HL-60 (cell line): ENCODE measurements around the gene DPPA4.
"Not testable (repeated sequence)": the region's sequence is repeated elsewhere in the genome, so short reads cannot be mapped to it uniquely, and the experiment has no call there.

ENCODE experiments used
- DNase-seq, 2 experiments: peaks; one replicate each; pipeline ENCODE4 v3.0.0-alpha.2; 2010 to 2020; ENCODE audit warnings: low read depth in 1 of 2, low spot score in 1 of 2
- H3K27ac ChIP-seq: fragments of 250-450 bp; sonication (Bioruptor Pico); replicated peaks from 2 replicates; pipeline ENCODE4 v1.5.1; 2020; ENCODE audit warnings: mild to moderate bottlenecking, moderate library complexity
- H3K27me3 ChIP-seq: fragments of 250-450 bp; sonication (Bioruptor Pico); 2 replicates; pipeline ENCODE4 v1.5.1; 2021; ENCODE audit warnings: mild to moderate bottlenecking, moderate library complexity; ENCODE audit not compliant: insufficient read depth, poor library complexity, severe bottlenecking
- H3K4me3 ChIP-seq: replicated peaks from 2 replicates; pipeline ENCODE4 v1.5.1; 2011; ENCODE audit warnings: mild to moderate bottlenecking, control low read depth, low read length; ENCODE audit not compliant: insufficient read depth
- GABPA ChIP-seq: IDR thresholded peaks from 2 replicates; pipeline ENCODE4 v1.6.1; 2012; ENCODE audit warnings: low read depth
- POLR2AphosphoS5 ChIP-seq: IDR thresholded peaks from 2 replicates; pipeline ENCODE4 v1.6.1; 2012; ENCODE audit warnings: low read depth
- REST ChIP-seq: IDR thresholded peaks from 2 replicates; pipeline ENCODE4 v1.6.1; 2012; ENCODE audit warnings: low read depth; ENCODE audit not compliant: insufficient replicate concordance
- SPI1 ChIP-seq: IDR thresholded peaks from 2 replicates; pipeline ENCODE4 v1.6.1; 2012; ENCODE audit warnings: low read depth, mild to moderate bottlenecking, borderline replicate concordance
- TF ChIP-seq, protein P1 (sequence below): IDR thresholded peaks from one replicate; pipeline ENCODE4 v1.5.1; 2011; ENCODE audit warnings: low read length, control low read depth, inconsistent platforms; ENCODE audit not compliant: insufficient read depth

The DPPA4 gene

GRCh38 chr3:109363634-109364033 lies 26.3 kb upstream of the DPPA4 start:
- Histone ChIP-seq H3K27ac (no peak overlapping the region), H3K27me3 (no peaks in the 10 kb centered on the region), H3K4me3 (no peak overlapping the region)
- no peak for DNase-seq
- TF ChIP-seq, protein P1, sequence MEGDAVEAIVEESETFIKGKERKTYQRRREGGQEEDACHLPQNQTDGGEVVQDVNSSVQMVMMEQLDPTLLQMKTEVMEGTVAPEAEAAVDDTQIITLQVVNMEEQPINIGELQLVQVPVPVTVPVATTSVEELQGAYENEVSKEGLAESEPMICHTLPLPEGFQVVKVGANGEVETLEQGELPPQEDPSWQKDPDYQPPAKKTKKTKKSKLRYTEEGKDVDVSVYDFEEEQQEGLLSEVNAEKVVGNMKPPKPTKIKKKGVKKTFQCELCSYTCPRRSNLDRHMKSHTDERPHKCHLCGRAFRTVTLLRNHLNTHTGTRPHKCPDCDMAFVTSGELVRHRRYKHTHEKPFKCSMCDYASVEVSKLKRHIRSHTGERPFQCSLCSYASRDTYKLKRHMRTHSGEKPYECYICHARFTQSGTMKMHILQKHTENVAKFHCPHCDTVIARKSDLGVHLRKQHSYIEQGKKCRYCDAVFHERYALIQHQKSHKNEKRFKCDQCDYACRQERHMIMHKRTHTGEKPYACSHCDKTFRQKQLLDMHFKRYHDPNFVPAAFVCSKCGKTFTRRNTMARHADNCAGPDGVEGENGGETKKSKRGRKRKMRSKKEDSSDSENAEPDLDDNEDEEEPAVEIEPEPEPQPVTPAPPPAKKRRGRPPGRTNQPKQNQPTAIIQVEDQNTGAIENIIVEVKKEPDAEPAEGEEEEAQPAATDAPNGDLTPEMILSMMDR, result no peak
- TF ChIP-seq SPI1, result no peak
- TF ChIP-seq GABPA, result no peak
- TF ChIP-seq POLR2AphosphoS5, result no peak
- TF ChIP-seq REST, result no peak

GRCh38 chr3:109362823-109363222 lies 25.5 kb upstream of the DPPA4 start:
- no peak overlapping the region for H3K27ac ChIP-seq
- DNase-seq, result no peak
- TF ChIP-seq GABPA (no peak), REST (no peak), SPI1 (no peak), POLR2AphosphoS5 (no peak)
- TF ChIP-seq, protein P1, result no peak

GRCh38 chr3:109358809-109359208 lies 21.5 kb upstream of the DPPA4 start:
- not testable (repeated sequence) for H3K27ac ChIP-seq, H3K27me3 ChIP-seq, DNase-seq, H3K4me3 ChIP-seq

More at GRCh38 chr3:109362823-109363222, 25.5 kb upstream of the DPPA4 start:
- H3K4me3 ChIP-seq, result no peak overlapping the region
- H3K27me3 ChIP-seq, result no peaks in the 10 kb centered on the region

GRCh38 chr3:109356442-109357155 lies 19.3 kb upstream of the DPPA4 start:
- TF ChIP-seq, protein P1, result no peak
- TF ChIP-seq REST, result no peak
- no peak for TF ChIP-seq GABPA
- no peak for TF ChIP-seq SPI1
- TF ChIP-seq POLR2AphosphoS5, result no peak

More at GRCh38 chr3:109356442-109357155, 19.3 kb upstream of the DPPA4 start:
- H3K27ac ChIP-seq, result no peak overlapping the region
- H3K27me3 ChIP-seq, result no peaks in the 10 kb centered on the region
- no peak overlapping the region for H3K4me3 ChIP-seq
- DNase-seq, result no peak
